Neural cell (in vitro differentiated cells): ENCODE results near the gene EML4. TPM values are rescaled to one million over a fixed set of nuclear protein-coding genes. Genes with fewer than 3 reads are reported as not detected.

Source experiments
- H2AFZ ChIP-seq: fragments of 200-600, 300-800 bp; sonication (generic), shearing (Covaris generic); 2 replicates; pipeline ENCODE4 v1.6.0; 2014; ENCODE audit warnings: low read depth, mild to moderate bottlenecking, antibody characterized with exemption, low read length, moderate library complexity
- H3F3A ChIP-seq: fragments of 200-600 bp; shearing (Covaris generic); 2 replicates; pipeline ENCODE4 v1.6.1; 2016; ENCODE audit warnings: mild to moderate bottlenecking, moderate library complexity, mixed read lengths, antibody characterized with exemption, low read length; ENCODE audit not compliant: insufficient read depth, poor library complexity, severe bottlenecking
- H3K27ac ChIP-seq: fragments of 200-600, 300-800 bp; sonication (generic), shearing (Covaris generic); 2 replicates; pipeline ENCODE4 v1.5.1; 2014; ENCODE audit warnings: mild to moderate bottlenecking, low read length, moderate library complexity
- H3K27me3 ChIP-seq: fragments of 300-800, 200-600 bp; sonication (generic), shearing (Covaris generic); 2 replicates; pipeline ENCODE4 v1.6.0; 2014; ENCODE audit warnings: mild to moderate bottlenecking, low read depth, low read length, moderate library complexity; ENCODE audit not compliant: insufficient read depth
- H3K36me3 ChIP-seq: fragments of 300-800, 200-600 bp; sonication (generic), shearing (Covaris generic); 2 replicates; pipeline ENCODE4 v1.5.1; 2014; ENCODE audit warnings: mild to moderate bottlenecking, antibody characterized with exemption, low read length, moderate library complexity; ENCODE audit not compliant: insufficient read depth
- H3K4me2 ChIP-seq: fragments of 300-800, 200-600 bp; sonication (generic), shearing (Covaris generic); 2 replicates; pipeline ENCODE4 v1.6.0; 2014; ENCODE audit warnings: mild to moderate bottlenecking, low read length
- H3K4me3 ChIP-seq: fragments of 300-800, 200-600 bp; sonication (generic), shearing (Covaris generic); 2 replicates; pipeline ENCODE4 v1.5.1; 2014; ENCODE audit warnings: mild to moderate bottlenecking, low read length, moderate library complexity
- H3K79me2 ChIP-seq: fragments of 200-600 bp; shearing (Covaris generic); replicated peaks from 2 replicates; pipeline ENCODE4 v1.6.0; 2014; ENCODE audit warnings: mild to moderate bottlenecking, low read length, moderate library complexity; ENCODE audit not compliant: insufficient read depth
- H3K9ac ChIP-seq: fragments of 300-800, 200-600 bp; sonication (generic), shearing (Covaris generic); 2 replicates; pipeline ENCODE4 v1.6.1; 2016; ENCODE audit warnings: mild to moderate bottlenecking, low read length, mixed read lengths
- H3K9me2 ChIP-seq: fragments of 200-600 bp; shearing (Covaris generic); 2 replicates; pipeline ENCODE4 v1.6.1; 2016; ENCODE audit warnings: mild to moderate bottlenecking, low read length, mixed read lengths; ENCODE audit not compliant: insufficient read depth
- H3K9me3 ChIP-seq: fragments of 200-600, 300-800 bp; sonication (generic), shearing (Covaris generic); 2 replicates; pipeline ENCODE4 v1.6.1; 2016; ENCODE audit warnings: mild to moderate bottlenecking, mixed run types, low read length, moderate library complexity, mixed read lengths
- H4K20me1 ChIP-seq: fragments of 200-600 bp; shearing (Covaris generic); 2 replicates; pipeline ENCODE4 v1.6.1; 2016; ENCODE audit warnings: mild to moderate bottlenecking, mixed run types; ENCODE audit not compliant: insufficient read depth
- EP300 ChIP-seq: fragments of 450-650 bp; conservative IDR thresholded peaks from 2 replicates; pipeline ENCODE4 v1.6.1; 2014; ENCODE audit warnings: antibody characterized with exemption, mild to moderate bottlenecking, moderate library complexity; ENCODE audit not compliant: poor library complexity, severe bottlenecking
- EZH2 ChIP-seq: fragments of 200-600, 300-800 bp; shearing (Covaris generic), sonication (generic); IDR thresholded peaks from 2 replicates; pipeline ENCODE4 v1.6.1; 2014; ENCODE audit warnings: antibody characterized with exemption, low read length, borderline replicate concordance, mild to moderate bottlenecking; ENCODE audit not compliant: insufficient read depth, poor library complexity, severe bottlenecking
- MXI1 ChIP-seq: fragments of 450-650 bp; conservative IDR thresholded peaks from 2 replicates; pipeline ENCODE4 v1.6.1; 2014; ENCODE audit warnings: antibody characterized with exemption, mild to moderate bottlenecking; ENCODE audit not compliant: poor library complexity, severe bottlenecking
- POLR2AphosphoS5 ChIP-seq: IDR thresholded peaks from 2 replicates; pipeline ENCODE4 v1.6.1; 2012
- RAD21 ChIP-seq: fragments of 450-650 bp; conservative IDR thresholded peaks from 2 replicates; pipeline ENCODE4 v1.6.1; 2014; ENCODE audit warnings: antibody characterized with exemption, mild to moderate bottlenecking, moderate library complexity
- SMC3 ChIP-seq: fragments of 450-650 bp; conservative IDR thresholded peaks from 2 replicates; pipeline ENCODE4 v1.6.1; 2014; ENCODE audit warnings: antibody characterized with exemption, mild to moderate bottlenecking, moderate library complexity; ENCODE audit not compliant: poor library complexity
- TAF1 ChIP-seq: IDR thresholded peaks from 2 replicates; pipeline ENCODE4 v1.6.1; 2012; ENCODE audit warnings: low read depth
- polyA plus RNA-seq: library from polyadenylated mRNA; depleted of rRNA; stranded (reverse); fragments of >200 nt; gene quantifications from 2 replicates; pipeline ENCODE4 v1.2.3, GENCODE V29; 2014
- TF ChIP-seq, protein P1 (sequence below): fragments of 450-650 bp; IDR thresholded peaks from 2 replicates; pipeline ENCODE4 v1.5.1; 2014; ENCODE audit warnings: antibody characterized with exemption, mild to moderate bottlenecking, moderate library complexity; ENCODE audit not compliant: poor library complexity, severe bottlenecking
- TF ChIP-seq, protein P2 (sequence below): IDR thresholded peaks from 2 replicates; pipeline ENCODE4 v1.6.1; 2012; ENCODE audit warnings: borderline replicate concordance

EML4 gene
- polyA plus RNA-seq, 1 donor from 2014 or later, result 33.9 TPM

- no peak for TF ChIP-seq TAF1
- no peak for TF ChIP-seq SMC3
- TF ChIP-seq RAD21, result no peak
- TF ChIP-seq EP300, result no peak
- TF ChIP-seq, protein P1, sequence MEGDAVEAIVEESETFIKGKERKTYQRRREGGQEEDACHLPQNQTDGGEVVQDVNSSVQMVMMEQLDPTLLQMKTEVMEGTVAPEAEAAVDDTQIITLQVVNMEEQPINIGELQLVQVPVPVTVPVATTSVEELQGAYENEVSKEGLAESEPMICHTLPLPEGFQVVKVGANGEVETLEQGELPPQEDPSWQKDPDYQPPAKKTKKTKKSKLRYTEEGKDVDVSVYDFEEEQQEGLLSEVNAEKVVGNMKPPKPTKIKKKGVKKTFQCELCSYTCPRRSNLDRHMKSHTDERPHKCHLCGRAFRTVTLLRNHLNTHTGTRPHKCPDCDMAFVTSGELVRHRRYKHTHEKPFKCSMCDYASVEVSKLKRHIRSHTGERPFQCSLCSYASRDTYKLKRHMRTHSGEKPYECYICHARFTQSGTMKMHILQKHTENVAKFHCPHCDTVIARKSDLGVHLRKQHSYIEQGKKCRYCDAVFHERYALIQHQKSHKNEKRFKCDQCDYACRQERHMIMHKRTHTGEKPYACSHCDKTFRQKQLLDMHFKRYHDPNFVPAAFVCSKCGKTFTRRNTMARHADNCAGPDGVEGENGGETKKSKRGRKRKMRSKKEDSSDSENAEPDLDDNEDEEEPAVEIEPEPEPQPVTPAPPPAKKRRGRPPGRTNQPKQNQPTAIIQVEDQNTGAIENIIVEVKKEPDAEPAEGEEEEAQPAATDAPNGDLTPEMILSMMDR, result no peak
- no peak for TF ChIP-seq MXI1
- TF ChIP-seq EZH2, result no peak
- TF ChIP-seq POLR2AphosphoS5, result no peak
- TF ChIP-seq, protein P2, sequence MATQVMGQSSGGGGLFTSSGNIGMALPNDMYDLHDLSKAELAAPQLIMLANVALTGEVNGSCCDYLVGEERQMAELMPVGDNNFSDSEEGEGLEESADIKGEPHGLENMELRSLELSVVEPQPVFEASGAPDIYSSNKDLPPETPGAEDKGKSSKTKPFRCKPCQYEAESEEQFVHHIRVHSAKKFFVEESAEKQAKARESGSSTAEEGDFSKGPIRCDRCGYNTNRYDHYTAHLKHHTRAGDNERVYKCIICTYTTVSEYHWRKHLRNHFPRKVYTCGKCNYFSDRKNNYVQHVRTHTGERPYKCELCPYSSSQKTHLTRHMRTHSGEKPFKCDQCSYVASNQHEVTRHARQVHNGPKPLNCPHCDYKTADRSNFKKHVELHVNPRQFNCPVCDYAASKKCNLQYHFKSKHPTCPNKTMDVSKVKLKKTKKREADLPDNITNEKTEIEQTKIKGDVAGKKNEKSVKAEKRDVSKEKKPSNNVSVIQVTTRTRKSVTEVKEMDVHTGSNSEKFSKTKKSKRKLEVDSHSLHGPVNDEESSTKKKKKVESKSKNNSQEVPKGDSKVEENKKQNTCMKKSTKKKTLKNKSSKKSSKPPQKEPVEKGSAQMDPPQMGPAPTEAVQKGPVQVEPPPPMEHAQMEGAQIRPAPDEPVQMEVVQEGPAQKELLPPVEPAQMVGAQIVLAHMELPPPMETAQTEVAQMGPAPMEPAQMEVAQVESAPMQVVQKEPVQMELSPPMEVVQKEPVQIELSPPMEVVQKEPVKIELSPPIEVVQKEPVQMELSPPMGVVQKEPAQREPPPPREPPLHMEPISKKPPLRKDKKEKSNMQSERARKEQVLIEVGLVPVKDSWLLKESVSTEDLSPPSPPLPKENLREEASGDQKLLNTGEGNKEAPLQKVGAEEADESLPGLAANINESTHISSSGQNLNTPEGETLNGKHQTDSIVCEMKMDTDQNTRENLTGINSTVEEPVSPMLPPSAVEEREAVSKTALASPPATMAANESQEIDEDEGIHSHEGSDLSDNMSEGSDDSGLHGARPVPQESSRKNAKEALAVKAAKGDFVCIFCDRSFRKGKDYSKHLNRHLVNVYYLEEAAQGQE, result no peak
- Histone ChIP-seq H3K9me3 (no peaks in the 10 kb centered on the region), H3K9me2 (no peaks in the 10 kb centered on the region), H3K4me2 (no peak overlapping the region), H3K36me3 (no peaks in the 10 kb centered on the region), H3K79me2 (peaks cover 6% of the 10 kb centered on the region), H2AFZ (no peak overlapping the region), H3K27ac (no peak overlapping the region), H3F3A (no peaks in the 10 kb centered on the region), H3K4me3 (no peak overlapping the region), H4K20me1 (no peaks in the 10 kb centered on the region), H3K27me3 (no peaks in the 10 kb centered on the region), H3K9ac (no peak overlapping the region)
Measured at GRCh38 chr2:42342061-42342794, 173.1 kb downstream of the EML4 start.

- no peak overlapping the region for H3K27ac ChIP-seq
- H3F3A ChIP-seq, result no peaks in the 10 kb centered on the region
- peaks cover 6% of the 10 kb centered on the region for H3K79me2 ChIP-seq
- no peak overlapping the region for H2AFZ ChIP-seq
- no peak for TF ChIP-seq POLR2AphosphoS5
- TF ChIP-seq, protein P1, result no peak
- no peak for TF ChIP-seq MXI1
- TF ChIP-seq, protein P2, result no peak
- TF ChIP-seq EP300, result no peak
- no peak for TF ChIP-seq SMC3
- no peak for TF ChIP-seq TAF1
- TF ChIP-seq EZH2, result no peak
- TF ChIP-seq RAD21, result no peak
- no peaks in the 10 kb centered on the region for H4K20me1 ChIP-seq
- no peaks in the 10 kb centered on the region for H3K9me2 ChIP-seq
- H3K4me2 ChIP-seq, result no peak overlapping the region
- H3K27me3 ChIP-seq, result no peaks in the 10 kb centered on the region
- H3K9me3 ChIP-seq, result no peaks in the 10 kb centered on the region
- no peak overlapping the region for H3K4me3 ChIP-seq
- H3K9ac ChIP-seq, result no peak overlapping the region
- no peaks in the 10 kb centered on the region for H3K36me3 ChIP-seq
Measured at GRCh38 chr2:42342795-42343241, 173.7 kb downstream of the EML4 start.
